Measurements from ENCODE around the gene ZNF215.
"Not testable (repeated sequence)": the region's sequence is repeated elsewhere in the genome, so short reads cannot be mapped to it uniquely, and the experiment has no call there.

ZNF215 gene

GRCh38 chr11:6943131-6943530 is 16.9 kb downstream of the ZNF215 start:
- DNase-seq, result no peak

- not testable (repeated sequence) for DNase-seq
Observed at GRCh38 chr11:6954248-6954647, 28.0 kb downstream of the ZNF215 start.

- DNase-seq, result no peak
Observed at GRCh38 chr11:6962141-6962540, 35.9 kb downstream of the ZNF215 start.

GRCh38 chr11:6962673-6963072 is 36.4 kb downstream of the ZNF215 start:
- DNase-seq, result no peak

GRCh38 chr11:6968816-6969215 is 42.6 kb downstream of the ZNF215 start:
- DNase-seq, result no peak

- not testable (repeated sequence) for DNase-seq
Observed at GRCh38 chr11:6969854-6970253, 43.6 kb downstream of the ZNF215 start.

GRCh38 chr11:6979365-6979764 is 53.1 kb downstream of the ZNF215 start:
- DNase-seq, result no peak

- no peak for DNase-seq
Observed at GRCh38 chr11:6986487-6986886, 60.3 kb downstream of the ZNF215 start.

- no peak for DNase-seq
Observed at GRCh38 chr11:6988506-6988905, 62.3 kb downstream of the ZNF215 start.

- DNase-seq, result no peak
Observed at GRCh38 chr11:6991227-6991626, 65.0 kb downstream of the ZNF215 start.

GRCh38 chr11:6992026-6992425 is 65.8 kb downstream of the ZNF215 start:
- DNase-seq, result no peak

GRCh38 chr11:6992457-6993417 is 66.5 kb downstream of the ZNF215 start:
- no peak for DNase-seq

GRCh38 chr11:6995703-6996102 is 69.5 kb downstream of the ZNF215 start:
- no peak for DNase-seq

- no peak for DNase-seq
Observed at GRCh38 chr11:7004482-7004881, 78.3 kb downstream of the ZNF215 start.

Measured in activated CD4-positive, CD25-positive, alpha-beta regulatory T cell treated with anti-CD3 and anti-CD28 coated beads, Interleukin-2, amount 50 U/mL, for 72 hours (primary cell).